ENCODE measurements around the gene FOXL1.
A peak's percentile ranks its signal among the peaks of the same experiment; 100 is the strongest.

The FOXL1 gene

GRCh38 chr16:86556576-86556975 lies 21.8 kb upstream of the FOXL1 start:
- peaks cover 4% of the 10 kb centered on the region for H3K4me1 ChIP-seq (ENCODE audit: insufficient read depth, low read length)
- H3K9ac ChIP-seq (ENCODE audit: low read depth, low read length): no peak overlapping the region
- no peaks in the 10 kb centered on the region for H3K36me3 ChIP-seq (ENCODE audit: insufficient read depth, low read length)
- H3K9me3 ChIP-seq (ENCODE audit: control insufficient read depth, insufficient read depth, low read length): no peaks in the 10 kb centered on the region

- H3K9ac ChIP-seq (ENCODE audit: low read depth, low read length): no peak overlapping the region
- no peaks in the 10 kb centered on the region for H3K36me3 ChIP-seq (ENCODE audit: insufficient read depth, low read length)
- H3K9me3 ChIP-seq (ENCODE audit: control insufficient read depth, insufficient read depth, low read length): no peaks in the 10 kb centered on the region
- peaks cover 4% of the 10 kb centered on the region for H3K4me1 ChIP-seq (ENCODE audit: insufficient read depth, low read length)
These were observed 20.8 kb upstream of the FOXL1 start for GRCh38 chr16:86557587-86557986.

- Histone ChIP-seq H3K4me1 (ENCODE audit: insufficient read depth, low read length) (peaks cover 4% of the 10 kb centered on the region), H3K9me3 (ENCODE audit: control insufficient read depth, insufficient read depth, low read length) (no peaks in the 10 kb centered on the region), H3K36me3 (ENCODE audit: insufficient read depth, low read length) (no peaks in the 10 kb centered on the region), H3K9ac (ENCODE audit: low read depth, low read length) (no peak overlapping the region)
These were observed 19.8 kb upstream of the FOXL1 start for GRCh38 chr16:86558355-86559193.

GRCh38 chr16:86559802-86560305 lies 18.5 kb upstream of the FOXL1 start:
- Histone ChIP-seq H3K9me3 (ENCODE audit: control insufficient read depth, insufficient read depth, low read length) (no peaks in the 10 kb centered on the region), H3K36me3 (ENCODE audit: insufficient read depth, low read length) (no peaks in the 10 kb centered on the region), H3K4me1 (ENCODE audit: insufficient read depth, low read length) (peaks cover 5% of the 10 kb centered on the region; the same call in 1 of the 2 replicates), H3K9ac (ENCODE audit: low read depth, low read length) (no peak overlapping the region)

- Histone ChIP-seq H3K9ac (ENCODE audit: low read depth, low read length) (no peak overlapping the region), H3K36me3 (ENCODE audit: insufficient read depth, low read length) (no peaks in the 10 kb centered on the region), H3K9me3 (ENCODE audit: control insufficient read depth, insufficient read depth, low read length) (no peaks in the 10 kb centered on the region), H3K4me1 (ENCODE audit: insufficient read depth, low read length) (peaks cover 6% of the 10 kb centered on the region; the same call in 1 of the 2 replicates)
These were observed 16.0 kb upstream of the FOXL1 start for GRCh38 chr16:86562356-86562755.

GRCh38 chr16:86563469-86564345 lies 14.6 kb upstream of the FOXL1 start:
- peak overlapping the region; percentile 41; the same call in 1 of the 2 replicates for H3K9ac ChIP-seq (ENCODE audit: low read depth, low read length)

GRCh38 chr16:86565181-86565631 lies 13.1 kb upstream of the FOXL1 start:
- peak overlapping the region; percentile 71; the same call in 1 of the 2 replicates for H3K9ac ChIP-seq (ENCODE audit: low read depth, low read length)
- H3K9me3 ChIP-seq (ENCODE audit: control insufficient read depth, insufficient read depth, low read length): no peaks in the 10 kb centered on the region; the same call in 1 of the 2 replicates

More at GRCh38 chr16:86563469-86564345, 14.6 kb upstream of the FOXL1 start:
- peaks cover 6% of the 10 kb centered on the region; the same call in 1 of the 2 replicates for H3K4me1 ChIP-seq (ENCODE audit: insufficient read depth, low read length)
- H3K9me3 ChIP-seq (ENCODE audit: control insufficient read depth, insufficient read depth, low read length): no peaks in the 10 kb centered on the region; the same call in 1 of the 2 replicates
- no peaks in the 10 kb centered on the region for H3K36me3 ChIP-seq (ENCODE audit: insufficient read depth, low read length)

GRCh38 chr16:86565644-86566511 lies 12.5 kb upstream of the FOXL1 start:
- Histone ChIP-seq H3K9ac (ENCODE audit: low read depth, low read length) (peak overlapping the region; percentile 71; the same call in 1 of the 2 replicates), H3K36me3 (ENCODE audit: insufficient read depth, low read length) (no peaks in the 10 kb centered on the region), H3K9me3 (ENCODE audit: control insufficient read depth, insufficient read depth, low read length) (no peaks in the 10 kb centered on the region; the same call in 1 of the 2 replicates), H3K4me1 (ENCODE audit: insufficient read depth, low read length) (peaks cover 16% of the 10 kb centered on the region)

More at GRCh38 chr16:86565181-86565631, 13.1 kb upstream of the FOXL1 start:
- Histone ChIP-seq H3K36me3 (ENCODE audit: insufficient read depth, low read length) (no peaks in the 10 kb centered on the region), H3K4me1 (ENCODE audit: insufficient read depth, low read length) (peaks cover 10% of the 10 kb centered on the region; the same call in 1 of the 2 replicates)

- Histone ChIP-seq H3K9ac (ENCODE audit: low read depth, low read length) (peak within 1 kb of the TSS; percentile 71; the same call in 1 of the 2 replicates), H3K9me3 (ENCODE audit: control insufficient read depth, insufficient read depth, low read length) (no peaks in the 10 kb centered on the region; the same call in 1 of the 2 replicates), H3K4me1 (ENCODE audit: insufficient read depth, low read length) (peaks cover 23% of the 10 kb centered on the region), H3K36me3 (ENCODE audit: insufficient read depth, low read length) (no peaks in the 10 kb centered on the region)
These were observed 11.8 kb upstream of the FOXL1 start, which contains the start of gene FOXC2 for GRCh38 chr16:86566601-86566965. Gene FOXC2, plus strand, starts transcription at chr16:86566829. Its CDS starts 507 bp downstream, at chr16:86567336.

GRCh38 chr16:86566966-86567700 lies 11.2 kb upstream of the FOXL1 start:
- H3K9ac ChIP-seq (ENCODE audit: low read depth, low read length): peak overlapping the region; percentile 71; the same call in 1 of the 2 replicates
- no peaks in the 10 kb centered on the region; the same call in 1 of the 2 replicates for H3K9me3 ChIP-seq (ENCODE audit: control insufficient read depth, insufficient read depth, low read length)
- no peaks in the 10 kb centered on the region for H3K36me3 ChIP-seq (ENCODE audit: insufficient read depth, low read length)
- peaks cover 26% of the 10 kb centered on the region for H3K4me1 ChIP-seq (ENCODE audit: insufficient read depth, low read length)

GRCh38 chr16:86567701-86568581 lies 10.4 kb upstream of the FOXL1 start:
- H3K36me3 ChIP-seq (ENCODE audit: insufficient read depth, low read length): no peaks in the 10 kb centered on the region
- H3K9me3 ChIP-seq (ENCODE audit: control insufficient read depth, insufficient read depth, low read length): no peaks in the 10 kb centered on the region; the same call in 1 of the 2 replicates
- peak overlapping the region; percentile 71 for H3K9ac ChIP-seq (ENCODE audit: low read depth, low read length)
- peaks cover 30% of the 10 kb centered on the region for H3K4me1 ChIP-seq (ENCODE audit: insufficient read depth, low read length)

Measured in ES-I3 (cell line).